ENCODE results near the gene RASGRP2.
"Not testable (repeated sequence)": the region's sequence is repeated elsewhere in the genome, so short reads cannot be mapped to it uniquely, and the experiment has no call there.

The RASGRP2 gene

DNA sequence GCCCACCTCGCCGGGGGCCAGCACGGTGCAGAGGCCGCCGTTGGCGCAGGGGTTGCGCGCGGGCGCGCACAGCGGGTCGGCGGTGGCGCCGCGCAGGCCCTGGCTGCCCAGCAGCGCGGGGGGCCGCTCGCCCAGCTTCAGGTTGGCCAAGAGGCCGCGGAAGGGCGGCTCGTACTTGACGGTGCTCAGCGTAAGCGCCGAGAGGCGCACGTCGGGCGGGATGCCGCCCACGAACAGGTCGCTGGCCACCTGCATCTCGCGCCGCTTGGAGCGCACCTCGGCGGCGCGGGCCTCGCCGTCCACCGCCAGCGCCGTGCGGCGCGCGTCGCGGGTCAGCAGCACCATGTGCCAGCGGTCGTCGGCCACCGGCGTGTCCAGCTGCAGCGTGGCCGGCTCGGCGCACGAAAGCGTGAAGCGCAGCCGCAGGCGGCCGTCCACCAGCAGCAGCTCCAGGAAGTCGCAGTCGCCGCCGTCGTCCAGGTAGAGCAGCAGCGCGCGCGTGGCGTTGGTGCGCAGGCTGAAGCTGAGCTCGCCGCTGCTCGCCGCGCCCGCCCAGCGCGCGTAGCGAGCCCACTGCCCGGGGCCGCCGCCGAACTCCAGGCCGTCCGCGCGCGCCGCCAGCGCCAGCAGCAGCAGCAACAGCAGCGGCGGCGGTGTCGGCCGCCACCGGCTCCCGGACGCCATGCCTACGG is 30.8 kb downstream of the RASGRP2 start:
- H3K4me3 ChIP-seq = no peak overlapping the region
- TF ChIP-seq POLR2AphosphoS5 (IDR thresholded peaks at IDR 0.05; ENCODE audit: borderline replicate concordance, low read depth, low read length) (no peak), FOXP2 (optimal IDR thresholded peaks at IDR 0.05; ENCODE audit: control extremely low read depth, extremely low read length, insufficient read depth) (no peak), EZH2 (IDR thresholded peaks at IDR 0.05) (no peak)
- no peaks in the 10 kb centered on the region for H3K36me3 ChIP-seq (ENCODE audit: insufficient read depth, low read length)
- DNase-seq (ENCODE audit: low read depth, low spot score) = no peak
- H3K27ac ChIP-seq = no peak overlapping the region
- H3K9me3 ChIP-seq (ENCODE audit: low read depth, low read length) = no peaks in the 10 kb centered on the region
- H3K9ac ChIP-seq (ENCODE audit: insufficient read length) = no peak overlapping the region

- Histone ChIP-seq H3K4me3 (no peak overlapping the region), H3K27ac (no peak overlapping the region), H3K9me3 (ENCODE audit: low read depth, low read length) (no peaks in the 10 kb centered on the region), H3K9ac (ENCODE audit: insufficient read length) (no peak overlapping the region), H3K36me3 (ENCODE audit: insufficient read depth, low read length) (no peaks in the 10 kb centered on the region)
- no peak for DNase-seq (ENCODE audit: low read depth, low spot score)
- TF ChIP-seq POLR2AphosphoS5 (IDR thresholded peaks at IDR 0.05; ENCODE audit: borderline replicate concordance, low read depth, low read length) (no peak), EZH2 (IDR thresholded peaks at IDR 0.05) (no peak), FOXP2 (optimal IDR thresholded peaks at IDR 0.05; ENCODE audit: control extremely low read depth, extremely low read length, insufficient read depth) (no peak)
Observed at GRCh38 chr11:64712430-64713015, 31.4 kb downstream of the RASGRP2 start.

GRCh38 chr11:64711956-64712362 is 32.0 kb downstream of the RASGRP2 start:
- Histone ChIP-seq H3K9me3 (ENCODE audit: low read depth, low read length) (no peaks in the 10 kb centered on the region), H3K27ac (no peak overlapping the region), H3K36me3 (ENCODE audit: insufficient read depth, low read length) (no peaks in the 10 kb centered on the region), H3K9ac (ENCODE audit: insufficient read length) (no peak overlapping the region), H3K4me3 (no peak overlapping the region)
- TF ChIP-seq FOXP2 (optimal IDR thresholded peaks at IDR 0.05; ENCODE audit: control extremely low read depth, extremely low read length, insufficient read depth) (no peak), EZH2 (IDR thresholded peaks at IDR 0.05) (no peak)
- no peak for DNase-seq (ENCODE audit: low read depth, low spot score)

- H3K9ac ChIP-seq (ENCODE audit: insufficient read length) = no peak overlapping the region
- no peak for TF ChIP-seq POLR2AphosphoS5 (IDR thresholded peaks at IDR 0.05; ENCODE audit: borderline replicate concordance, low read depth, low read length)
- no peak for TF ChIP-seq EZH2 (IDR thresholded peaks at IDR 0.05)
- TF ChIP-seq FOXP2 (optimal IDR thresholded peaks at IDR 0.05; ENCODE audit: control extremely low read depth, extremely low read length, insufficient read depth) = no peak
- H3K9me3 ChIP-seq (ENCODE audit: low read depth, low read length) = no peaks in the 10 kb centered on the region
- no peak overlapping the region for H3K27ac ChIP-seq
- H3K36me3 ChIP-seq (ENCODE audit: insufficient read depth, low read length) = no peaks in the 10 kb centered on the region
- no peak for DNase-seq (ENCODE audit: low read depth, low spot score)
- H3K4me3 ChIP-seq = no peak overlapping the region
Observed at GRCh38 chr11:64711138-64711955, 32.6 kb downstream of the RASGRP2 start.

GRCh38 chr11:64710418-64711137 is 33.4 kb downstream of the RASGRP2 start:
- H3K27ac ChIP-seq = no peak overlapping the region
- H3K9ac ChIP-seq (ENCODE audit: insufficient read length) = no peak overlapping the region
- H3K36me3 ChIP-seq (ENCODE audit: insufficient read depth, low read length) = no peaks in the 10 kb centered on the region
- no peaks in the 10 kb centered on the region for H3K9me3 ChIP-seq (ENCODE audit: low read depth, low read length)
- no peak overlapping the region for H3K4me3 ChIP-seq
- TF ChIP-seq FOXP2 (optimal IDR thresholded peaks at IDR 0.05; ENCODE audit: control extremely low read depth, extremely low read length, insufficient read depth) (no peak), POLR2AphosphoS5 (IDR thresholded peaks at IDR 0.05; ENCODE audit: borderline replicate concordance, low read depth, low read length) (no peak), EZH2 (IDR thresholded peaks at IDR 0.05) (no peak)
- no peak for DNase-seq (ENCODE audit: low read depth, low spot score)

GRCh38 chr11:64705501-64705900 is 38.4 kb downstream of the RASGRP2 start:
- TF ChIP-seq EZH2 (IDR thresholded peaks at IDR 0.05) (no peak), FOXP2 (optimal IDR thresholded peaks at IDR 0.05; ENCODE audit: control extremely low read depth, extremely low read length, insufficient read depth) (no peak), POLR2AphosphoS5 (IDR thresholded peaks at IDR 0.05; ENCODE audit: borderline replicate concordance, low read depth, low read length) (no peak)
- Histone ChIP-seq H3K9me3 (ENCODE audit: low read depth, low read length) (no peaks in the 10 kb centered on the region), H3K36me3 (ENCODE audit: insufficient read depth, low read length) (no peaks in the 10 kb centered on the region), H3K27ac (no peak overlapping the region), H3K4me3 (no peak overlapping the region), H3K9ac (ENCODE audit: insufficient read length) (no peak overlapping the region)
- DNase-seq (ENCODE audit: low read depth, low spot score) = no peak

DNA sequence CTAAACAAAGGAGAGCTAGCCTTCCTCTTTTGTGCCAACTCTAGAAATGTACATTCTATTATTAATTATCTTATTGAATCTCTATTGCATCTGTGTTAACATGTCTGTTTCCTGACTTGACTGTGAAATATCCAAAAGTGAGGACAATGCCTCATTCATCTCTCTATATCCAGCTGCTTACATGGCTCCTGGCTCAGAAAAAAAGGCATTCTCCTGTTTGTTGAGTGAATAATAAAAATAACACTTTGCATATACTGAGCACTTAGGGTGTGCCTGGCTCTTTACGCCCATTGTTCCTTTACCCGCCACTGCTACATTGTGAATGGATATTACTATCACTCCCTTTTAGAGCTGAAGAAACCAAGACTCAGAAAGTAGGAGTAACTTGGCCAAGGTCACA is 40.9 kb downstream of the RASGRP2 start:
- no peaks in the 10 kb centered on the region for H3K9me3 ChIP-seq (ENCODE audit: low read depth, low read length)
- no peak overlapping the region for H3K9ac ChIP-seq (ENCODE audit: insufficient read length)
- no peak overlapping the region for H3K27ac ChIP-seq
- TF ChIP-seq POLR2AphosphoS5 (IDR thresholded peaks at IDR 0.05; ENCODE audit: borderline replicate concordance, low read depth, low read length) = no peak
- TF ChIP-seq FOXP2 (optimal IDR thresholded peaks at IDR 0.05; ENCODE audit: control extremely low read depth, extremely low read length, insufficient read depth) = no peak
- no peak for TF ChIP-seq EZH2 (IDR thresholded peaks at IDR 0.05)
- DNase-seq (ENCODE audit: low read depth, low spot score) = no peak
- H3K36me3 ChIP-seq (ENCODE audit: insufficient read depth, low read length) = no peaks in the 10 kb centered on the region
- H3K4me3 ChIP-seq = no peak overlapping the region

DNA sequence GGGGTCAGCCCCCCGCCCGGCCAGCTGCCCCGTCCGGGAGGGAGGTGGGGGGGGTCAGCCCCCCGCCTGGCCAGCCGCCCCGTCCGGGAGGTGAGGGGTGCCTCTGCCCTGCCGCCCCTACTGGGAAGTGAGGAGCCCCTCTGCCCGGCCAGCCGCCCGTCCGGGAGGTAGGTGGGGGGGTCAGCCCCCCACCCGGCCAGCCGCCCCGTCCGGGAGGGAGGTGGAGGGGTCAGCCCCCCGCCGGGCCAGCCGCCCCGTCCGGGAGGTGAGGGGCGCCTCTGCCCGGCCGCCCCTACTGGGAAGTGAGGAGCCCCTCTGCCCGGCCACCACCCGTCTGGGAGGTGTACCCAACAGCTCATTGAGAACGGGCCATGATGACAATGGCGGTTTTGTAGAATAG is 42.0 kb downstream of the RASGRP2 start:
- H3K9ac ChIP-seq (ENCODE audit: insufficient read length); DNase-seq (ENCODE audit: low read depth, low spot score); H3K9me3 ChIP-seq (ENCODE audit: low read depth, low read length); H3K27ac ChIP-seq; H3K36me3 ChIP-seq (ENCODE audit: insufficient read depth, low read length); H3K4me3 ChIP-seq: not testable (repeated sequence)
